GM12872 (cell line): ENCODE data around the gene LAPTM5.

ENCODE experiments used
- TF ChIP-seq, protein P1 (sequence below): IDR thresholded peaks from 3 replicates; pipeline ENCODE4 v1.5.1; 2011; ENCODE audit warnings: low read depth, mild to moderate bottlenecking, low read length, moderate library complexity; ENCODE audit not compliant: insufficient read depth

The LAPTM5 gene

DNA sequence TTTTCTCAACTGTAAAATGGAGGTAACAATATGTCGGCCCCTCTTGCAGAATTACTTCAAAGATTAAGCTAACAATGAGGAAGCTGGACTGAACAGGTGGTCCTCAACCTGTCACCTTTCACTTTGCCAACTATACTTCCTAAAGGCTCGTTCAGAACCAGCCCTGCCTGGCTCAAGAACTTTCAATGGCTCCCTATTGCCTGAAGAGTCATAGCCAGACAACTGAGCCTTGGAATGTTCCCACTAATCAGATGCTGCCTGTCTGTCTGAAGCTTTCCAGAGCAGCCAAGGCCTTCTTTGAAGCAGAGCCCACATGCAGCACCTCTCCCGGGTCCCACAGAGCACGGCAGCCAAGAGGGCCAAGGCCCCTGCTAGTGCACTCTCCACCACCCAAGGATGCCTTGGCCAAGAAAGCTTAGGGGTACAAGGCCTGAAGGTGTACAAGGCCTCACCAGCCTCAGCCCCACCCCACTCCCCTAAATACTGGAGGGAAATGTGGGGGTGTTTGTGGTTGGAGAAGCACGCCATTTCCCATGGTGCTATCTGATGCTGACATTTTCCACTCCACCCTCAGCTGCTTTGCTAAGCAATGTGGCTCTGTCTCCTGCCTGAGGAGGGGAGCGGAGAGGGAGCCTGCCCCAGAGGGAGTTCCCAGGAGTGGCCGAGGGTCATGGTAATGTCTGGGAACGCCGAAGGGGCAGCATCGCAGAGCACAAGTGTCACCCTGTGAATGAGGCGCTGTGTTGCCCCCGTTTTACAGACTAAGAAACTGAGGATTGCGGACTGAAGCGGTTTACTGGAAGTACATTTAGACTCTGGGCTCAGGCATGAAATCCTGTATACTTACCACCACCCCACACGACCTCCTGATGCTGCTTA is 8.2 kb upstream of the LAPTM5 start:
- TF ChIP-seq, protein P1, sequence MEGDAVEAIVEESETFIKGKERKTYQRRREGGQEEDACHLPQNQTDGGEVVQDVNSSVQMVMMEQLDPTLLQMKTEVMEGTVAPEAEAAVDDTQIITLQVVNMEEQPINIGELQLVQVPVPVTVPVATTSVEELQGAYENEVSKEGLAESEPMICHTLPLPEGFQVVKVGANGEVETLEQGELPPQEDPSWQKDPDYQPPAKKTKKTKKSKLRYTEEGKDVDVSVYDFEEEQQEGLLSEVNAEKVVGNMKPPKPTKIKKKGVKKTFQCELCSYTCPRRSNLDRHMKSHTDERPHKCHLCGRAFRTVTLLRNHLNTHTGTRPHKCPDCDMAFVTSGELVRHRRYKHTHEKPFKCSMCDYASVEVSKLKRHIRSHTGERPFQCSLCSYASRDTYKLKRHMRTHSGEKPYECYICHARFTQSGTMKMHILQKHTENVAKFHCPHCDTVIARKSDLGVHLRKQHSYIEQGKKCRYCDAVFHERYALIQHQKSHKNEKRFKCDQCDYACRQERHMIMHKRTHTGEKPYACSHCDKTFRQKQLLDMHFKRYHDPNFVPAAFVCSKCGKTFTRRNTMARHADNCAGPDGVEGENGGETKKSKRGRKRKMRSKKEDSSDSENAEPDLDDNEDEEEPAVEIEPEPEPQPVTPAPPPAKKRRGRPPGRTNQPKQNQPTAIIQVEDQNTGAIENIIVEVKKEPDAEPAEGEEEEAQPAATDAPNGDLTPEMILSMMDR, result no peak

GRCh38 chr1:30764939-30765555 is 7.5 kb upstream of the LAPTM5 start:
- TF ChIP-seq, protein P1, result no peak

DNA sequence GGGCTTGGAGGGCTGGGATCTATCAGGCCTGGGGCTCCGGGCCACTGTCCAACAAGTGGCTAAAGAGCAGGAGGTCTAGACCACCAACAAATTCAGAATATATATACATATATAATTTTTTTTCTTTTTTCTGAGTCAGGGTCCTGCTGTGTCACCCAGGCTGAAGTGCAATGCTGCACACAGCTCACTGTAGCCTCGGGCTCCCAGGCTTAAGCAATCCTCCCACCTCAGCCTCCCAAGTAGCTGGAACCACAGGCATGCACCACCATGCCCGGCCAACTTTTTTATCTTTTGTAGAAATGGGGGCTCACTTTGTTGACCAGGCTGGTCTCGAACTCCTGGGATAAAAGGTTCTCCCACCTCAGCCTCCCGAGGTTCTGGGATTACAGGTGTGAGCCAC is 6.8 kb upstream of the LAPTM5 start:
- TF ChIP-seq, protein P1, result no peak

DNA sequence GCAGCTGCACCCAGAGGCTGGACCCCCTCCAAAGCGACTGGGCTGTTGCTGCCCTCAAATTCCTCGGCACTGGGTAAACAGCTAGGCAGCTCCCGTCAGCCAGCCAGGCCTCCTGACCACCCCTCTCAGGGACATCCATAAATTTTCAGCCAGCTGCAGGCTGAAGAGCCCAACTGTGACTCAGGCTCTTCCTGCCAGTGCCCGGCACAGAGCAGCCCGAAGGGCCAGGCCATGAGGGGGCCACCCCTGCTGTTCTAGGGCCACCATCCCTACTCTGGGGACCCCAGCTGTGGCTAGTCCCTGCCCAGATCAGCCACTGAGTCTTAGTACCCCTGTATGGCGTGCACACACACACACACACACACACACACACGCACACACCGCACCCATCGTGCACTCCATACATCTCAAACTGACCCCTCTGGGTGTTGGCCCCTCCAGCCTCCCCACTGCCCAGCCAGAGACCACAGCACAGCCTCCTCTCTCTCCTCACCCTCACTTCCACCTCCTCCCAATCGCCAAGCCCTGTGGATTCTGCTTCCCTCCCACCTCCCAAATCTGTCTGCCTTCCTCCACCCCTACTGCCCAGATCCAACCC is 6.2 kb upstream of the LAPTM5 start:
- TF ChIP-seq, protein P1, result no peak

- TF ChIP-seq, protein P1, result no peak
Measured at GRCh38 chr1:30762930-30763650, 5.5 kb upstream of the LAPTM5 start.

GRCh38 chr1:30762152-30762929 is 4.8 kb upstream of the LAPTM5 start:
- TF ChIP-seq, protein P1, result no peak
